GM18868 (cell line): Measurements from ENCODE around the gene PUS1.
"Not testable (repeated sequence)": the region's sequence is repeated elsewhere in the genome, so short reads cannot be mapped to it uniquely, and the experiment has no call there.

ENCODE experiments used
- ATAC-seq: cut with Tn5 transposase; IDR thresholded peaks from one replicate; pipeline ENCODE4 v1.9.1; 2021; ENCODE audit warnings: mild to moderate bottlenecking, moderate library complexity; ENCODE audit not compliant: unreplicated experiment

PUS1 gene

DNA sequence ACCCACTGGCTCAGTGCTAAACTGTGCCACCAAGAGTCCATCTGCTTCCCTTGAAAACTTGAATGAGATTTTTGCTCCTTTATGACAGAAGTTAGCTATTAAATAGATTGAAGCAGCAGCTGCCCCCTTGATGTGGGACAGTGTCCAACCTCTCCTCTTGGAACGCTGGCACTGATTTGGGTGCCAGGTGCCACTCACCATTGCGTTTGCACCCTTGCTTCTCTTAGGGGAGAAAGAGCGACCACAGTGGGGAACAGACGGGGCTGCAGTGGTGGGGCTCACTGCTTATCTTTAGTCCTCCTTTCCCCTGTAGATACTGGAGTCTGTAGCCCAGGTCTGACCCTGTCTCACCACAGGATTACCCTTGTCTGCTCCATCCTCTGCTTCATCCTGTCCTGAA lies 30.0 kb downstream of the PUS1 start:
- ATAC-seq = no peak

DNA sequence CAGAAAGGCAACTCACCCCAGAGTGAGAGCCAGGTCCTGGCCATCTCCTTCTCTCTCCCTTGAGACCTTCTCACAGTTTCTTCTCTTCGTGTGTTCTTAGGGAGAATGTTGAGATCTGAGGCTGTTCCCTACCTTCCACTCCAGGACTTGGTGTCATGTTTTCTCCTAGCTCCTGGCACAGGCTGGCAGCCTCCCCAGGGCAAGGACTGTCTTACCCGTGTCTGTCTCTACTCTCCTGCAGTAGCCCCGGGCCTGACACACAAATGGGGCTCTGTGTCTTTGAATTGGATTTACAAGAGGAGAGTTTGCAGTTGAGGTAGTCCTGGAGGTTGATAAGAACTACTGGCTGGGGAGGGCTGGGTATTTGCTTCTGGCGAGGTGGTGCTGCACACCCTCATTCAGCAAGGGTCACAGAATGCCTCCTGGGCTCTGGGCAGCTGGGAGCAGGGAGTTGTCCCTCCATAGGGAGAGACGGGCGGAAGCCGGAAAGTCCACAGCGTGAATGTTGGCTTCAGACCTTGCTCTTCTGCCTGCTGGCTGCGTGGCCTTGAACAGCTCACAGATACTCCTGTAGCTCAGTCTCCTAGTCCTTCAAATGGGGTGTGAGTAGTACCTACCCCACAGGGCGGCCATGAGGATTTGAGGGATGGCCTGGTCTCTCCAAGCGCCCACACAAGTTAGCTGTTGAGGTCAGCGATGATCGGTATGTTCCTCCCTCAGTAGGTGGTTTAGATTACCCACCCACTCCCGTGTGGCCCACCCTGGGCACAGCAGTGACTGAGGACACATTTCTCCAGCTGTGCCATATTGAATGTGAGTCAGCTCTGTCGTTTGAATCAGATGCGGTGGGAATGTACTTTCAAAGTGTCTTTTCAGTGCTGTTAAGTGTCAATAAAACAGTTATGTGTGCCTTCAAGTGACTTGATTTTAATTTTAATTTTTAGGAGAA lies 30.8 kb downstream of the PUS1 start:
- ATAC-seq = no peak

DNA sequence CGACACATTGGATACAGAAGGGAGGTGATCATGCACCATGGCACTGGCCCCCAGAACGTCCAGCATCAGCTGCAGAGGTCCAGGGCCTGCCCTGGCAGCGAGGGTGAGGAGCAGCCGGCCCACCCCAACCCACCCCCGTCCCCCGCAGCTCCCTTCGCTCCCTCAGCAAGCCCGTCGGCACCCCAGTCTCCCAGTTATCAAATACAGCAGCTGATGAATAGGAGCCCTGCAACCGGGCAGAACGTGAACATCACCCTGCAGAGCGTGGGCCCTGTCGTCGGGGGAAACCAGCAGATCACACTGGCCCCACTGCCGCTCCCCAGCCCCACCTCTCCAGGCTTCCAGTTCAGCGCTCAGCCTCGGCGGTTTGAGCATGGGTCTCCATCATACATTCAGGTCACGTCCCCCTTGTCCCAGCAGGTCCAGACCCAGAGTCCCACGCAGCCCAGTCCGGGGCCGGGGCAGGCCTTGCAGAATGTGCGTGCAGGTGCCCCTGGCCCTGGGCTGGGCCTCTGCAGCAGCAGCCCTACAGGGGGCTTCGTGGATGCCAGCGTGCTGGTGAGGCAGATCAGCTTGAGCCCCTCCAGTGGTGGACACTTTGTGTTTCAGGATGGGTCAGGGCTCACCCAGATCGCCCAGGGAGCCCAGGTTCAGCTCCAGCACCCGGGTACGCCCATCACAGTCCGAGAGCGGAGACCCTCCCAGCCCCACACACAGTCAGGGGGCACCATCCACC lies 31.7 kb downstream of the PUS1 start:
- not testable (repeated sequence) for ATAC-seq

DNA sequence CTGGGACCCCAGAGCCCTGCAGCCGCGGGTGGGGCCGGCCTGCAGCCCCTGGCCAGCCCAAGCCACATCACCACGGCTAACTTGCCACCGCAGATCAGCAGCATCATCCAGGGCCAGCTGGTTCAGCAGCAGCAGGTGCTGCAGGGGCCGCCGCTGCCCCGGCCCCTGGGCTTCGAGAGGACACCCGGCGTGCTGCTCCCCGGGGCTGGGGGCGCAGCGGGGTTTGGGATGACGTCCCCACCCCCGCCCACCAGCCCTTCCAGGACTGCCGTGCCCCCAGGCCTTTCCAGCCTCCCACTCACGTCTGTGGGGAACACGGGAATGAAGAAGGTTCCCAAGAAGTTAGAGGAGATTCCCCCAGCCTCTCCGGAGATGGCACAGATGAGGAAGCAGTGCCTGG lies 32.3 kb downstream of the PUS1 start:
- ATAC-seq = not testable (repeated sequence)

DNA sequence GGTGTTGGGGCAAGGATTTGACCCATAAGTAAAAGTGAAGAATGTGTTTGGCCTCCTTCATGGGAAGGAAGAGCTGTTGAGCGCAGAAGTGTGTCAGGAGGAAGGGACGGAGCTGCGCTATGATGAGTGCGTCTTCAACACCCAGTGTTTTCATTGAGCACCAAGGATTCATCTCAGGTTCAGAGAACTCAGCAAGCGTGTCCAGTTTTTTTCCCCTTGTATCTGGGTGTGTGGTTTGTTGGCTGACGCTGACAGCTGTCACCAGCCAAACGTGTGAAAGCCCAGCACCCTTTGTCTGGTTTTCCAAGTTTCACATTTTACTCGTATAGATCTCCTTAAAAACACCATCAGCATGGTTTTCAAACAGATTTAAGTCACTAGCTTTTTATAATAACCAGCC lies 33.0 kb downstream of the PUS1 start:
- no peak for ATAC-seq

DNA sequence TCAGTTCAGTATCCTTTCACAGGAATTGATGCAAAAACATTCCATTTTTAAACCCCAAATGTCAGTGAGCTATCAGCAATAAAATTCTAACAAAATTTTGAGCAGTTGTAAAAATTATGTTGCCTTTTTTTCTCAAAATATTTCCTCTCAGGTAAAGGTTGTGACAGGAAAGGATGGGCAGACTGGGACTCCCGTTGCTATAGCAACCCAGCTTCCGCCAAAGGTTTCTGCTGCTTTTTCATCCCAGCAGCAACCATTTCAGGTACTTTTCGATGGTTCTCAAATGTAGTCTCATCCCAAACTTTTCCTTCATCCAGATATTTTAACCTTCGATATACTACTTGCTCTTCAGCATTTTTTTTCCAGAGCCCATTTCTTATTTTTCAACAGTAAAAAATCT lies 34.3 kb downstream of the PUS1 start:
- ATAC-seq = no peak

DNA sequence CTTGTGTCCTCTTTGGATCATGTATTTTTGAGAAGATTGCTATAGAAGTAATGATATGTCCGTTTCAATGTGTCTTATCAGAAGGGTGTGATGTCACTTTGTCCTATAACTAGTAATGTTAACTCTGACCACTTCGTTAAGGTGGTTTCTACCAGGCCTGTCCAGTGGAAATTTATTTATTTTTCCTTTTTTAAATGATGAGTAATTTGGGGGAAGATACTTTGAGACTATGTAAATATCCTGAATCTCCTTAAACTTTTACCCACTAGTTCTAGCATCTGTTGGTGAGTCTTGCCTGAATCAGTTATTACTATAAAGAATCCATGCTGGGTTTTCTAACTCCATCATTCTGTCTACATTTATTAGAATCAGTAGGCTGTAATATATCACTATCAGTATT lies 36.0 kb downstream of the PUS1 start:
- no peak for ATAC-seq

DNA sequence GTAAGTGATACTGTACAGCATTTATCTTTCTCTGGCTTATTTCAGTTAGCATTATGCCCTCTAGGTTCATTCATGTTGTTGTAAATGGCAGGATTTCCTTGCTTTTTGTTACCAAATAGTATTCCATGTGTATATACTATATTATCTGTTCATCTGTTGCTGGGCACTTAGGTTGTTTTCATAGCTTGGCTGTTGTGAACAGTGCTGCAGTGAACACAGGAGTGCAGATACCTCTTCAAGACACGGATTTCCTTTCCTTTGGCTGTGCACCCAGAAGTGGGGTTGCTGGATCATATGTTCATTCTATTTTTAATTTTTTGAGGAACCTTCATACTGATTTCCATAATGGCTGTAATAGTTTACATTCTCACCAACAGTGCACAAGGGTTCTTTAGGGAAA lies 42.1 kb downstream of the PUS1 start:
- ATAC-seq = no peak

DNA sequence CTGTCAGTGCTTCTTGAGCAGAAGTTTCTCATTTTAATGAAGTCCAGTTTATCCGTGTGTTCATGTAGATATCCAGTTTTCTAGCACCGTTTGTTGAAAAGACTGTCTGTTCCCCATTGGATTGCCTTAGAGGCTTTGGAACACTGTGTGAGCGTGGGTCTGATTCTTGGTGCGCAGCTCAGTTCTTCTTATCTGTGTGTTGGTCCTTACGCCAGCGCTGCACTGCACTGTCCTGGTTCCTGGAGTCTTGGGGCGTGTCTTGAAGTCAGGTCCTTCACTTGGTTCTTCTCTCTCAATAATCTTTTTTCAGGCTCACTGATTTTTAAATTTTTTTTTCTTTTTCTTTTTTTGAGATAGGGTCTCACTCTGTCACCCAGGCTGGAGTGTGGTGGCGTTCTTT lies 46.2 kb downstream of the PUS1 start:
- no peak for ATAC-seq

DNA sequence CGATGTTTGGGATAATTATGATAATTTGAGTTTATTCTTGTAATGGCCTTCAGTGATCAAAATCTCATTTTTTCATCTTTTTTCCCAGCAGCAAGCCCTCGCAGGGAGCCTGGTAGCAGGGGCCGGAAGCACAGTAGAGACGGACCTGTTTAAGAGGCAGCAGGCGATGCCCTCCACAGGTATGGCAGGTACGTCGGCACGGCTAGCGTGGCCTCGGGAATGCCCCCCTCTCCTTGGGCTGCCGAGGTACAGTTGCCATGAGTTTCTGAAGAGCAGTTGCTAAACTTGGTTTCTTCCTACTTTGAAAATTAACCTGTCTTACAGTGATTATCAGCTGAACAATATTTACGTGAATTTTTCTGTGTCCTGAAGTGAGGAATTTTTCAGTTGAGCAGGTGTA lies 50.5 kb downstream of the PUS1 start:
- no peak for ATAC-seq

DNA sequence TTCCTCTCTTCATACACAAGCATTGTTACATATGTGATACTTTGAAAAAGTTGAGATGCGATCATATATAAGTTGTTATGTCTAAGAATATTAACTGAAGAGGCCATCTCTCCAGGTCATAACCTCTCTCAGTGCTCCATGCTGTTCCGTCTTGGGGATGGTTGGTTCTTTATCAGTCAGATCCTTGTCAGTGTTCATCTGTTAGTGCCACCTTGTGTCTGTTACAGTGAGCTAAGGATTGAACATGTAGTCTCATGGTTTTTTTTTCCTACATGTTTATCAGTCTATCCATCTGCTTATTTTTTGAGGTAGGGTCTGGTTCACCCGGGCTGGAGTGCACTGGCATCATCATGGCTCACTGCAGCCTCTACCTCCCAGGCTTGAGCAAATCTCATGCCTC lies 51.2 kb downstream of the PUS1 start:
- ATAC-seq = no peak

DNA sequence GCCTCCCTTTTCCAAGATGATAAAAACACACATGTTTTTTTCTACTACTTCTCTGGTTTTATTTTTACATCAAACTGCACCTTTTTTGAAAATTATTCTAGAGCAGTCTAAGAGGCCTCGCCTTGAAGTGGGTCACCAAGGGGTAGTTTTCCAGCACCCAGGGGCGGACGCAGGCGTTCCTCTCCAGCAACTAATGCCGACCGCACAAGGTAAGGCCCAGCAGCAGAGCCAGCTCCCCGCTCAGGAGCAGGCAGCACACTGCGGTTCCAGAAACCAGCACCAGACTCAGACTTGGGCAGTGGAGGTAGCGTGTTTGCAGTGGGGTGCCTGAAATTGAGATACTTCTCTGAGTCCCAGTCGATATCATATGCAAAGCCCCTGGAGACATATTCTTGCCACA lies 52.3 kb downstream of the PUS1 start:
- ATAC-seq = no peak

DNA sequence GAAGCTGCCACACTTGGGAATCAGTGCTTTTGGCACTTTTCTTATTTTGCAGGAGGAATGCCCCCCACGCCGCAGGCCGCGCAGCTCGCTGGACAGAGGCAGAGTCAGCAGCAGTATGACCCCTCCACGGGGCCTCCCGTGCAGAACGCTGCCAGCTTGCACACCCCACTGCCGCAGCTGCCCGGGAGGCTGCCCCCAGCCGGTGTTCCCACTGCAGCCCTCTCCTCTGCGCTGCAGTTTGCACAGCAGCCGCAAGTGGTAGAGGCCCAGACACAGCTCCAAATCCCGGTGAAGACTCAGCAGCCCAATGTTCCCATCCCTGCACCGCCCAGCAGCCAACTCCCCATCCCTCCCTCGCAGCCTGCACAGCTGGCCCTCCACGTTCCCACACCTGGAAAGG lies 53.0 kb downstream of the PUS1 start:
- no peak for ATAC-seq

DNA sequence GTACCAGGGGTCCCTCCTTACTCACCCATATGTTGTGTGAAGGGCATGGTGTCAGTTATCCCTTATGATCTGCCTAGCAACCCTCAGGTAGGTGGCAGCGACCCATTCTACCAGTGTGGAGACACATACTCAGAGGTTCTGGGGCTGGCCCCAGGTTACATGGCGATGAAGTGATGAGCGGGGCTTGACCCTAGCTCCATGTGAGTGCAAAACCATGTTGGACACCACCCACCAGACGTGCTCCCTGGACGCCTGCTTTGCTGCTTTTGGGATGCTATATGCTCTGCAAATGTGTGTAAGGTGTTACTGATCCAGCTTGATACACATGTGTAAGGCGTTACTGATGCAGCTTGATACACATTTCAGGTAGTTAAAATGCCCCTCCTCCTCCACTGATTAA lies 54.0 kb downstream of the PUS1 start:
- ATAC-seq = no peak

DNA sequence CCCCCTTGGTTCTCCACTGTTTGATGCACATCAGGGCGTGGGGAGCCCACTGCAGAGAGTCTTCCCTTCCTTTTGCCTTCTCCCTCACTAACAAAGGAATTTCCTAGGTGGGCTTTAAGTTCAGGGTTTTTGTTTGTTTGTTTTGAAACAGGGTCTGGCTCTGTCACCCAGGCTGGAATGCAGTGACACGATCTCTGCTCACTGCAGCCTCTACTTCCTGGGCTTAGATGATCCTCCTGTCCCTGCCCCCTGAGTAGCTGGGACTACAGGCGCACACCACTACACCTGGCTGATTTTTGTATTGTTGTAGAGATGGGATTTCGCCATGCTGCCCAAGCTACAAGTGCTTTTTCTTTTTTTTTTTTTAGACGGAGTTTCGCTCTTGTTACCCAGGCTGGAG lies 54.5 kb downstream of the PUS1 start:
- no peak for ATAC-seq

DNA sequence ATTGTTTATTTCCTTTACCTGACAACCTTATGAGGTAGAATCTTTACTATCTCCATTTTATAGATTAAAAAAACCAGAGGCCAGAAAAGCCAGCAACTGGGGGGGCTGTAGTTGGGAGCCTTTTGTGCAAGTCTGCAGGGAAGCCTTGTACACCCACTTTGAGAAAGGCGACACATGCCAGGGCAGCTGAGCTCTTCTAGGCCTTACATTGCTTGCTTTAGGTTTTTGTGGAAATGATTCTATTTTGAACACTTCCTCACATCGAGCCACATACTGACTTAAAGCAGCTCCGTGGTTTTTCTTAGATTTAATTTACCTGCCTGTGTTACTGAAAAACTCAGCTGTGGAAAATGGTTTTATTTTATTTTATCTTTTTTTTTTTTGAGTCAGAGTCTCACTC lies 55.3 kb downstream of the PUS1 start:
- no peak for ATAC-seq

DNA sequence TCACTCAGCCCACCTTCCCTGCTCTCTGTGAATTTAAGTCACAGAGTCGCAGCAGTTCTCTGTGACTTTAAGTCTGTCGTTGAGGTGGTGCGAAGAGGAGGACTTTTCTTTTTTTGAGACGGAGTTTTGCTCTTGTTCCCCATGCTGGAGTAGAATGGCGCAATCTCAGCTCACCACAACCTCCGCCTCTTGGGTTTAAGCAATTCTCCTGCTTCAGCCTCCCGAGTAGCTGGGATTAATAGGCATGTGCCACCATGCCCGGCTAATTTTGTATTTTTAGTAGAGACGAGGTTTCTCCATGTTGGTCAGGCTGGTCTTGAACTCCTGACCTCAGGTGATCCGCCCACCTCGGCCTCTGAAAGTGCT lies 56.4 kb downstream of the PUS1 start:
- ATAC-seq = not testable (repeated sequence)

DNA sequence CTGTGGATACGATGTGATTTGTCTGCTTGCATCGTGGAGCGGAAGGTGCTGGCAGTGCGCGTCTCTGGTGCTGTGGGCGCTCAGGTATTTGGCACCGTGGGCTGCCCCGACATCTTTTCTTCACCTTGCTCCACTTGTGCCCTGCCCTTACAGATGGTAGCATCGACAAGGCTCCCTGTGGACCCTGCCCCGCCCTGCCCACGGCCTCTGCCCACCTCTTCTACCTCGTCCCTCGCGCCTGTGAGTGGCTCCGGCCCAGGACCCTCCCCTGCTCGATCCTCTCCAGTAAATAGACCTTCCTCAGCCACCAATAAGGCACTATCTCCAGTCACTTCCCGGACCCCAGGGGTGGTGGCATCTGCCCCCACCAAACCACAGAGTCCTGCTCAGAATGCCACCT lies 57.3 kb downstream of the PUS1 start:
- ATAC-seq = no peak

DNA sequence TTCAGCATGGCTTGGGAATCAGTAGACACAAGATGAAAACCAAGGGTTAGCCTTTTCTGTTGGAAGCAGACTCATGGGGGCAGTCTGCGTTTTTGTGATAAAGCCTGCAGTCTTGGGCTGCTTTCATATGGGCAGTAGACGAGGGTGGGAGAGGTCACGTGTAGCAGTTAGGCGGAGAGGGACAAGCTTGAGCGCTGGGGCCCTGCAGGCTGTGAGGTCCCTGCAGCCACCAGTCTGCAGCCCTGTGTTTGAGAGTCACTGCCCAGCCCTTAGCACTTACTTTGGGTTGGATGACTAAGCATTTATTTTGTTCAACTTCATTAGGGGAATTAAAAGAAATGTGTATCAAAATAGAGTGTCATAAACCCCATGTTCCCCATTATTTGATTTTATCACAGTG lies 57.8 kb downstream of the PUS1 start:
- no peak for ATAC-seq

DNA sequence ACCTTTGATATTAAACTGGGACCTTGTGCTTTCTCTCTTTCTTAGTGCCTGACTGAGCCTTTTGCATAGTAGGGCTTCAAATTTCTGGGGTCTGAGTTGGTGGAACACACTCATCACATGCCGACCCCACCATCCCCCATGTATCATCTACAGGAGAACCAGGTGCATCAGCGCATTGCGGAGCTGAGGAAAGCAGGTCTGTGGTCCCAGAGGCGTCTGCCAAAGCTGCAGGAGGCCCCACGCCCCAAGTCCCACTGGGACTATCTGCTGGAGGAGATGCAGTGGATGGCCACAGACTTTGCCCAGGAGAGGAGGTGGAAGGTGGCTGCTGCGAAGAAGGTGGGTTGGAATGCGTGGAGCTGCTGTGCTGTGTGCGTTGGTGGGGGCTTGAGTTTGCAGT lies 58.5 kb downstream of the PUS1 start:
- ATAC-seq = no peak

DNA sequence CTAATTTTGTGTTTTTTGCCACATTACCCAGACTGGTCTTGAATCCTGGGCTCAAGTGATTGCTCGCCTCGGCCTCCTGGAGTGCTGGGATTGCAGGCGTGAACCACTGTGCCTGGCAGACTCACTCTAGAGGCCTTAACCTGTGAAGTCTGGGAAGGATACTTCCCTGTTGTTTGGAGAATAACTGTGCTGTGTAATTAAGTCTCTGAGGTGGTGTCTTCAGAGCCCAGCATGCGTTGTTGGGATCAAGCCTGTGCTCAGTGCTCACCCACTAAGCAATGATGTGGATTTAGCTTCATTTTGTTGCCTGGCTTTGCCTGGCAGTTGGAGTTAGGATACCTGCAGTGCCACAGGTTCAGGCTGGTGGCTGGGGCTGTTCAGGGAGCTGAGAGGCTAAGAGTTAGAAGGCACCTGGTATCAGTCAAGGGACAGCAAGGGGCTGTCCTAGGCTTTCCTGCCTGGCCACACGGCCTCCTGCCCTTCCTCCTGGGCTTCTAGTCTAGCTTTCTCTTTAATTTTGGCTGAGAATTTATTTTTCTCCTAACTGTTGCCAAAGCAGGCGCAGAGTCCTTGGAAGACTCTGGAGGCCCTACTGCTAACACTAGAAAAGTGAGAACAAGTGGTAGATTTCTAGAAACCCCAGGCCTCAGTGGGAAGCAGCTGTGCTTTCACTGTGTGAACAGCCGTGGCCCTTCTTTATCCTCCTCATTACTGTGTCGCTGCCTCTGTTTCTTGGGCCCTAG lies 59.1 kb downstream of the PUS1 start:
- no peak for ATAC-seq

DNA sequence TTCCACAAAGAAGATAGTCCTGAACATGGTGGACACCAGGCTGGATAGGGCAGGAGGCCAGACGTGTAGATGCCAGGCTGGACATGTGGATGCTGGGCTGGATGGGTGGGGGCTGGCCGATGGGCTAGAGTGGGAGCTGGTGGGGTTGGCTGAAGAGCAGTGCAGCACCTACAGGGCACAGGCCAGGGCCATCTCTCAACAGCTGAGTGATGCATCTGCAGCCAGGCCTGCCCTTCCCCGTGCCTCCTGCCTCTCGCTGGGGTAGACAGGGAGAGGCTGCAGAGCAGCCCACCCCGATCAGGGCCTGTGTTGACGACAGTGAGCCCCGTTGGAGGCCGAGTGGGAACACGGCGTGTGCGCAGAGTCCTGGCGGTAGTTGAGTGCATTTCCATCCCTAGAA lies 59.9 kb downstream of the PUS1 start:
- no peak for ATAC-seq
